ENCODE results near the gene CEP83. TPM values are rescaled to one million over a fixed set of nuclear protein-coding genes. Genes with fewer than 3 reads are reported as not detected.

Gene CEP83
- total RNA-seq, 1 experiment from 2014 or later, result 19.2 TPM

DNA sequence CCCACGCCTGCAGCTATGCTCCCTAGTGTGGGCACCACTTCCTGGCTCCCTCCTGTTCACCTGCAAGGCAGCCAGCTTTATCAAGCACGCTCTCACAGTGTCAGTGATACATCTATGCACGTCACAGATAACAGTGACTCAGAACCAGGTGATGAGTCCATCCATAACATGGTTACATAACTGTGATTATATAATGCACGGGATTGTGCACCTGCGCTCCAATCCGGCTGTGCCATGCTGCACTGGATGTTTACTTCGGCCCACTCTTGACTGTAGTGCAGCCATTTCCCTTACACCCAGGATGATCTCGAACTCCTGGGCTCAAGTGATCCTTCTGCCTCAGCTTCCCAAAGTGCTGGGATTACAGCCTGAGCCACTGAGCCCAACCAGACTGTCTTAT lies 38.4 kb upstream of the CEP83 start:
- no peaks in the 10 kb centered on the region for H3K9me2 ChIP-seq (ENCODE audit: insufficient read depth)
- no peak overlapping the region for H2AFZ ChIP-seq (ENCODE audit: low read depth, low read length, poor library complexity, severe bottlenecking)
- H3K27me3 ChIP-seq (ENCODE audit: insufficient read depth, low read length), result no peaks in the 10 kb centered on the region
- H3K4me1 ChIP-seq (ENCODE audit: control insufficient read depth in 1 of 2, insufficient read depth in 2 of 2, low read length in 2 of 2), result no peaks in the 10 kb centered on the region
- DNase-seq (ENCODE audit: low read depth, low spot score), result no peak
- ChIA-PET RAD21 (ENCODE audit: low non-redundant PET in 1 of 2, low total read pairs in 2 of 2, uncharacterized antibody in 2 of 2, unreplicated experiment in 2 of 2) (no interaction called here), CTCF (no interaction called here), POLR2A (no interaction called here)
- intact Hi-C loops (cut with micrococcal nuclease), result no loop called here
- no peak overlapping the region for H3K4me2 ChIP-seq (ENCODE audit: low read length)
- H3K27ac ChIP-seq (ENCODE audit: low read depth, low read length), result no peak overlapping the region
- no peaks in the 10 kb centered on the region for H3K9me3 ChIP-seq (ENCODE audit: control insufficient read depth in 1 of 2, insufficient read depth in 1 of 2, low read depth in 1 of 2, low read length in 2 of 2)
- no TSS peak for BruUV-seq (replicated peaks)
- H3K36me3 ChIP-seq (ENCODE audit: control insufficient read depth in 1 of 2, insufficient read depth in 2 of 2, low read length in 2 of 2), result no peaks in the 10 kb centered on the region
- H3K4me3 ChIP-seq (replicated peaks in 1 of 2; ENCODE audit: low read depth in 1 of 2, low read length in 2 of 2), result no peak overlapping the region
- H3K9ac ChIP-seq (ENCODE audit: low read length), result no peak overlapping the region
- H4K20me1 ChIP-seq (ENCODE audit: insufficient read depth), result no peaks in the 10 kb centered on the region
- ATAC-seq, result no peak
- TF ChIP-seq, protein P1, sequence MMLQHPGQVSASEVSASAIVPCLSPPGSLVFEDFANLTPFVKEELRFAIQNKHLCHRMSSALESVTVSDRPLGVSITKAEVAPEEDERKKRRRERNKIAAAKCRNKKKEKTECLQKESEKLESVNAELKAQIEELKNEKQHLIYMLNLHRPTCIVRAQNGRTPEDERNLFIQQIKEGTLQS (IDR thresholded peaks at IDR 0.05), result no peak
- no peaks in the 10 kb centered on the region for H3K79me2 ChIP-seq (ENCODE audit: insufficient read depth, low read length)

DNA sequence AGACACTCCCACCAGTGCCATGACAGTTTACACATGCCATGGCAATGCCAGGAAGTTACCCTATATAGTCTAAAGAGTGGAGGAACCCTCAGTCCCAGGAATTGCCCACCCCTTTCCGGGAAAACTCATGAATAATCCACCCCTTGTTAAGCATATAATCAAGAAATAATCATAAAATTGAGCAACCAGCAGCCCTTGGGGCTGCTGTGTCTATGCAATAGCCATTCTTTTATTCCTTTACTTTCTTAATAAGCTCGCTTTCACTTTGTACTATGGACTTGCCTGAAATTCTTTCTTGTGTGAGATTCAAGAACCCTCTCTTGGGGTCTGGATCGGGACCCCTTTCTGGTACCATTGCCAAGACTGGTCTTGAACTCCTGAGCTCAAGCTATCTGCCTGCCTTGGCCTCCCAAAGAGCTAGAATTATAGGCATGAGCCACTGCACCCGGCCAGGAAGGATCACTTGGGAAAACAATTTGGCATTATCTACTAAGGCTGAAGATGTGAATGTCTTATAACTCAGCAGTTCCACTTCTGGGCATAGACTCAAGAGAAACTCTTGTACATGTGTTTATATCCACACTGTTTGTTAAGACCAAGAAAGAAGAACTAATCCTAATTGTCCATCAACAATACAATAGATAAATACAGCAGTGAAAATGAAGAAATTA lies 35.9 kb upstream of the CEP83 start:
- H4K20me1 ChIP-seq (ENCODE audit: insufficient read depth), result no peaks in the 10 kb centered on the region
- ChIA-PET CTCF (no interaction called here), RAD21 (ENCODE audit: low non-redundant PET in 1 of 2, low total read pairs in 2 of 2, uncharacterized antibody in 2 of 2, unreplicated experiment in 2 of 2) (no interaction called here), POLR2A (no interaction called here)
- no peak overlapping the region for H3K27ac ChIP-seq (ENCODE audit: low read depth, low read length)
- no peak for TF ChIP-seq FOSL1 (IDR thresholded peaks at IDR 0.05; ENCODE audit: low read depth)
- TF ChIP-seq TCF7L2 (IDR thresholded peaks at IDR 0.05; ENCODE audit: borderline replicate concordance, extremely low read depth, insufficient read depth, insufficient read length), result no peak
- no peak for TF ChIP-seq POLR2A (IDR thresholded peaks at IDR 0.05; ENCODE audit: borderline replicate concordance, extremely low read depth, insufficient read depth, insufficient read length)
- TF ChIP-seq SRF (IDR thresholded peaks at IDR 0.05; ENCODE audit: low read depth), result no peak
- no peak for TF ChIP-seq RAD21 (IDR thresholded peaks at IDR 0.05; ENCODE audit: low read depth)
- no peak for TF ChIP-seq ZFX (IDR thresholded peaks at IDR 0.05)
- TF ChIP-seq, protein P2, sequence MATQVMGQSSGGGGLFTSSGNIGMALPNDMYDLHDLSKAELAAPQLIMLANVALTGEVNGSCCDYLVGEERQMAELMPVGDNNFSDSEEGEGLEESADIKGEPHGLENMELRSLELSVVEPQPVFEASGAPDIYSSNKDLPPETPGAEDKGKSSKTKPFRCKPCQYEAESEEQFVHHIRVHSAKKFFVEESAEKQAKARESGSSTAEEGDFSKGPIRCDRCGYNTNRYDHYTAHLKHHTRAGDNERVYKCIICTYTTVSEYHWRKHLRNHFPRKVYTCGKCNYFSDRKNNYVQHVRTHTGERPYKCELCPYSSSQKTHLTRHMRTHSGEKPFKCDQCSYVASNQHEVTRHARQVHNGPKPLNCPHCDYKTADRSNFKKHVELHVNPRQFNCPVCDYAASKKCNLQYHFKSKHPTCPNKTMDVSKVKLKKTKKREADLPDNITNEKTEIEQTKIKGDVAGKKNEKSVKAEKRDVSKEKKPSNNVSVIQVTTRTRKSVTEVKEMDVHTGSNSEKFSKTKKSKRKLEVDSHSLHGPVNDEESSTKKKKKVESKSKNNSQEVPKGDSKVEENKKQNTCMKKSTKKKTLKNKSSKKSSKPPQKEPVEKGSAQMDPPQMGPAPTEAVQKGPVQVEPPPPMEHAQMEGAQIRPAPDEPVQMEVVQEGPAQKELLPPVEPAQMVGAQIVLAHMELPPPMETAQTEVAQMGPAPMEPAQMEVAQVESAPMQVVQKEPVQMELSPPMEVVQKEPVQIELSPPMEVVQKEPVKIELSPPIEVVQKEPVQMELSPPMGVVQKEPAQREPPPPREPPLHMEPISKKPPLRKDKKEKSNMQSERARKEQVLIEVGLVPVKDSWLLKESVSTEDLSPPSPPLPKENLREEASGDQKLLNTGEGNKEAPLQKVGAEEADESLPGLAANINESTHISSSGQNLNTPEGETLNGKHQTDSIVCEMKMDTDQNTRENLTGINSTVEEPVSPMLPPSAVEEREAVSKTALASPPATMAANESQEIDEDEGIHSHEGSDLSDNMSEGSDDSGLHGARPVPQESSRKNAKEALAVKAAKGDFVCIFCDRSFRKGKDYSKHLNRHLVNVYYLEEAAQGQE (IDR thresholded peaks at IDR 0.05; ENCODE audit: low read depth), result no peak
- no peak for TF ChIP-seq CBX3 (IDR thresholded peaks at IDR 0.05; ENCODE audit: low read depth)
- TF ChIP-seq YY1 (IDR thresholded peaks at IDR 0.05; ENCODE audit: extremely low read depth, insufficient replicate concordance, low read depth, low read length), result no peak
- no peak overlapping the region for H3K4me2 ChIP-seq (ENCODE audit: low read length)
- intact Hi-C loops (cut with micrococcal nuclease), result no loop called here
- H3K9me2 ChIP-seq (ENCODE audit: insufficient read depth), result no peaks in the 10 kb centered on the region
- H3K79me2 ChIP-seq (ENCODE audit: insufficient read depth, low read length), result no peaks in the 10 kb centered on the region
- no TSS peak for BruUV-seq (replicated peaks)
- no peaks in the 10 kb centered on the region for H3K27me3 ChIP-seq (ENCODE audit: insufficient read depth, low read length)
- DNase-seq (ENCODE audit: low read depth, low spot score), result no peak
- no peak for ATAC-seq
- H2AFZ ChIP-seq (ENCODE audit: low read depth, low read length, poor library complexity, severe bottlenecking), result no peak overlapping the region
- no peaks in the 10 kb centered on the region for H3K36me3 ChIP-seq (ENCODE audit: control insufficient read depth in 1 of 2, insufficient read depth in 2 of 2, low read length in 2 of 2)
- no peaks in the 10 kb centered on the region for H3K9me3 ChIP-seq (ENCODE audit: control insufficient read depth in 1 of 2, insufficient read depth in 1 of 2, low read depth in 1 of 2, low read length in 2 of 2)
- no peak overlapping the region for H3K4me3 ChIP-seq (replicated peaks in 1 of 2; ENCODE audit: low read depth in 1 of 2, low read length in 2 of 2)
- H3K9ac ChIP-seq (ENCODE audit: low read length), result no peak overlapping the region
- H3K4me1 ChIP-seq (ENCODE audit: control insufficient read depth in 1 of 2, insufficient read depth in 2 of 2, low read length in 2 of 2), result no peaks in the 10 kb centered on the region

All from HCT116 (cell line).